Stimulated activated CD8-positive, alpha-beta memory T cell treated with anti-CD3 and anti-CD28 coated beads, Interleukin-12 subunit alpha, Interleukin-12 subunit beta, amount 100 ng/mL, for 4 hours (primary cell): ENCODE results near the gene PELO.

ENCODE experiments used
- DNase-seq: peaks from one replicate; pipeline ENCODE4 v3.0.0-alpha.2; 2020; ENCODE audit warnings: low read depth

The PELO gene

DNA sequence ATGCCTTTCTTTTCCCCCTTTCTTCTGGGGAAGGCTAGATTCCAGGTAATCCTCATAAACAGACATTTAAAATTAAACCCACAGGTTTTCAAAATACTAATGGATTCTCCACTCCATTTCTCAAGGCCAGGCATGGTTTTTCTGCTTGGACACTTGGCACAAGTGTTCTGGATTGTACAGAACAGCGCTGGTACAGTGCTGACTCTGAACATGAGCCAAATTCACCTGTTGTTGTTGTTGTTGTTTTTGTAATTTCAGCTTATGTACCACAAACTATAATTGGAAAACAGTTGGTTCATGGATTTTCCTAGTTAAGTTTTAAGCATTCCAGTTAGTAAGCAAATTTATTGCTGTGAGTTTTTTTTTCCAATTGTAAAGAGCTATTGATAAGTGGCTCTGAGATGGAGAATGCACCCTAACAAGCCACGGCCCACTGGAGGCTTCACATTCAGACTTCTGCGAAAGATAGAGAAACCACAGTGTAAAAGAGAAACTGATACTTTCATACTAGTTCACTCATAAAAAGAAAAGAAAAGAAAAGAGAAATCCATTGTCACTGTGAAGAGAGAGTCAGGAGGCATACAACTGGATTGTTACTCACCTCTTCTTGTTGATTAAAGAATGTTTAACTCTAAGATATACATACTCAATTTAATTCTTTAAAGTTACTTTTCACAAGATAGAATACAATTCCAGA, 16.2 kb upstream of the PELO start:
- no peak for DNase-seq

DNA sequence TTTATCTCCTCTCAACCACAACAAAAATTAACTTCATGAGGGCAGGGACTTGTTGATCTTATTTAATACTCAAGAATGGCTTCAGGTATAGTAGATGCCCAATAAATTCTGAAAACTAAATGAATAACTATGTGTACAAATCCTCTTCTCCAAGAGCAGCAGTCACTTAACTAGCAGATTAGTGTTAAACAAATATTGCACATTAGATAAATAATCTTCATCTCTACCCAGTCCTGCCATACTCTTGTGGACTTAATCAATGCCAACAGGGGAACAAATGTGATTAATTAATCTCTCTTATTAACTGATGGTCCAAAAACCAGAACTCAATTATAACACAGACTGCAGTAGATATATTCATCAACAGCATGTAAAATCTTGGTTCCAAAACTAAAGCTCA, 15.0 kb upstream of the PELO start:
- DNase-seq: no peak

- no peak for DNase-seq
Measured at GRCh38 chr5:52773342-52773741, 14.4 kb upstream of the PELO start.

GRCh38 chr5:52774005-52774410, 13.7 kb upstream of the PELO start:
- DNase-seq: no peak

GRCh38 chr5:52776116-52776515, 11.6 kb upstream of the PELO start:
- peak; percentile 22 for DNase-seq

DNA sequence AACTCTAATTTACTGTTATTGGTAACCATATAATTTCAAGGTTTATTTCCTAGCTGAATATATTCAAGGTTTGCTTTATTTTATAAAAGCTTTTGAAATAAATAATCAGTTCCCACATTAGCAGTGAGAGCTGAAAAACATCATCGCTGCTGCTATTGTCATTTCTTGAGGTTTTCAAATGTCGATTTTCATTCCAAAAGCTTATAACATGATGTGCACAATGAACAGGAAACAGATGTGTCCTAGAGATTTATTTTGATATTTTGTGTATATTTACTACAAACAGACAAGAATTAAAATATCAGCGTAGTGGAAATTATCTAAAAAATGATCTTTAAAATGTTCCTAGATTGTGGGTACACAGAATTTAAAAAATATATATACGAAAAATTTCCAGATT, 10.5 kb upstream of the PELO start:
- DNase-seq: no peak

DNA sequence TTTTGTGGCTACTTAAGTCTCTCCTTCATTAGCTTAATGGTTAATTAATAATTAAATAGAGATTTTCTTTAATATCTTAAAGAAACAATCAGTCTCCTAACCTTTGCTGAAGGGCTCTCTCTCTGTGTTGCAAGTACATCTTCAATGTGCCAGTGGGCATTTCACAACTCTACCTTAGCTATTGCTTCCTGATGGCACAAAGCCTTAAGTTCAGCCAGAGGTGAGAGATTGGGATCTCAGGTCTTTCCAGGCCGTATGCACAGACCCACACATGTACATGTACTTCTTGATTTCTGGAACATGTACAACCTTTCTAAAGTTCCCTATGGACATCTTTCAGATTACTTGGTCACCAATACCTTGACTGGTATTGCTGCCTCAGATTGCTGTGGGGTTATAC, 8.9 kb upstream of the PELO start:
- DNase-seq: no peak

DNA sequence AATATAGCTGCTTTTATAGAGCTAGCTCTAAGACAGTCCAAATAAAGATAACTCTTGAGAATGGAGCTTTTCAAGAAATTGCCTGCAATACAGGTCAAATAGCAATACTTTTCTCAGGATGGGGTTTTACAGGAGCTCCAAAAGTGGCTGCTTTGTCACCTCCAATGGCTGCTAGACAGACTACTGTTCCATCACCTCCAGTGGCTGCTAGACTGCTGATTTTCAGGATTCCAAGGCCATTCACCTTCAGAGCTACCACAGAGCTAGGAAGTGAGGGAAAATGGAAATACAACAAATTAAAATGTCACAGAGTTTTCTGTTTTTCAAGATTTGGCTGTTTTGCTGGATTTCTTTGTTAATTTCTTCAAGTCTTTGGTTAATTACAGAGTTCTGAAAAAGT, 8.5 kb upstream of the PELO start:
- DNase-seq: no peak

DNA sequence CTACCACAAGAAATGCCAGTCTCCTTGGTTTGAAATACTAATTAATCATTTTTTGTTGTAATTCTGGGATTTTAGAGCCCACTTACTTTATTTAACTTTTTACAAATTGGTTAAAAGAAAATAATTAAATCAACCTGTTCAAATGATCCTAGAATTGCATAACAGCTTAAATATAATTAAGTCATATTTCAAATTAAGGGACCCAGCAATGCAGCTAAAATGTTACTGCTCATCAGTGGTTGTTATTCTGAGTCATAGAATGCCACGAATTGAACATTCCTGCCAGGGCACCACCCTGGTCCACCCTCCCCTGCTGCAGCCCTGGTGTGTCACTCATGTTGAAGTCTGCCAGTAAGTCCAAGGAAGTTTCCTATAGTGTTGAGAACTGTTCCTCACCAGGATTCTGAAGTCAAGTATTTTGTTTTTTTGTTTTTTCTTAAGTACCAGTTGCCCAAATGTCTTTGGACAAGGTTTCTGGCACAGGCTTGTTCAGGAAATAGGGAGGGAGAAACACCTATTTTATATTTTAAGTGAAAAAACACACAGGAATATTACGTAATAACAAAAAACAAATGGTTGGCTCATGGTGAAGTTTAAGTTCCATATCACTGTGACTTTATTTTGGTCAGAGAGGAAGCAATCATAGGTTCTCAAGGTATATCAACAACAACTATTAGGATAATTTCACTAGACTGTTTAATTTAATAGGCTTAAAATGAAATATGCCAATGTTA, 4.3 kb upstream of the PELO start:
- DNase-seq: no peak

- DNase-seq: no peak
Measured at GRCh38 chr5:52784737-52785136, 3.0 kb upstream of the PELO start.

DNA sequence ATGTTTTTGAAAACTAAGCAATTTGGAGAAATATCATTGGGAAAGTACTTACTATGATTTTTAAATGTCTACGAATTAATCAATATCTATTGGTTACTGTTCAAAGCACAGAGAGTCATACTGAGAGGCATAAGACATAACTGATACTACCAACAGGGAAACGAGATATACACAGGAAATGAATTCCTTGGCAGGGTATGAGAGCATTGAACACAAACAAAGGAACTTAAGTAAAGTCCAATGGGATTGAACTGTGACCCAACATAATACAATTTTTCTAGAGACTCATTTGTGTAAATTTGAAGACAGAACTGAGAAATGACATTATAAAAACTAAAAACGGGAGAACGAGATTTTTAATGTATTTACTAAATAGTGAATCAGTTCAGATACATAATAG, 1.3 kb upstream of the PELO start:
- no peak for DNase-seq

- no peak for DNase-seq
Measured at GRCh38 chr5:52786949-52787599, 642 bp upstream of the PELO start.

DNA sequence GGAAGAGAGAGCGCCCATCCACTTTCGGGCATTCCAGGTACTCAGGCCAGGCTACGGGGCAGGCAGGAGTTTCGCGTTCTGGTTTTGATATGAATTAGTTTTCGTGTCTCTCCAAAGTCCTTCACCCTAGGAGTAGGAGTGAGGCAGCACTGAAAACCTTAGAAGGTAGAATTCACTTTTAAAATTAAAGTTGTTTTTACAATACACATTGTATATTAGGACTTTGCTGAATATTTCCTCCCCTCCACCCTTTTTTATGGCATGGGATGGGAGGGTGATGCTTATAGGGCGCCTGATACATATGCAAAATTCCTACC, 747 bp downstream of the PELO start:
- DNase-seq: no peak

GRCh38 chr5:52789378-52789777, 1.7 kb downstream of the PELO start:
- no peak for DNase-seq

- no peak for DNase-seq
Measured at GRCh38 chr5:52789851-52790250, 2.1 kb downstream of the PELO start.

DNA sequence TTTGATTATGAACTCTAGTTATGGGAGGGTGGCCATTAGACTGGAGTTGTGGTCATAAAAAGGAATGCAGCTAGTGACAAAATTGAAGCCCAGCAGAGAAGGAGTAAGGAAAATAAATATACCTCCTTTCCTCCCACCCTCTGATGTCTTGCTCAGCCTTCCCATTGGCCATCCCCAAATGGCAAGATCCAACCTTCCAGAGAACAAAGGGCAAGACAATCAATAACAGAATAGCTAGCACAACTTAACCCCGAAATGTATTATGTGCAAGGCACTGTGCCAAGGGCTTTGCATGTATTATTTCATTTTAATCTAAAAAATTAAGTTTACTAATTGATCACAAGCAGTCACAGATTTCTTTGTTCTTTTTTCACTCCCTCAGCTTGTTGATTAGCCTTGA, 3.6 kb downstream of the PELO start:
- no peak for DNase-seq

DNA sequence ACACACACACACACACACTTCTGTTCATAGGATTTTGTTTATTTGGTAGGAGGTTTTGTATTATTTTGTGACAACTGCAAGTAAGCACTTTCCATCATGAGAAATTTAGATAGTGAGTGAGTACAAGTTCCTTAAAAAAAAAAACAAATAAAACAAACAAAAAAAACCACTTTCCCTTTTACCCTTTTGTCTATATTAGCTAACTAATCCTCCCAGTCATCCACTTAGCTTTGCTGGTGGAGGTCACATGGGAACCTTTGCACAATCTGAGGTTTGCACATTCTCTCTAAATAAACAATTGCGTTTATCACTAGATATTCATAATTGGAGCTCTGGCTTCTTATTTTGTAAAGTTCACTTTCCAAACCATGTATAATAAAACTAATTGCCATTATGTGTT, 6.8 kb downstream of the PELO start:
- no peak for DNase-seq

DNA sequence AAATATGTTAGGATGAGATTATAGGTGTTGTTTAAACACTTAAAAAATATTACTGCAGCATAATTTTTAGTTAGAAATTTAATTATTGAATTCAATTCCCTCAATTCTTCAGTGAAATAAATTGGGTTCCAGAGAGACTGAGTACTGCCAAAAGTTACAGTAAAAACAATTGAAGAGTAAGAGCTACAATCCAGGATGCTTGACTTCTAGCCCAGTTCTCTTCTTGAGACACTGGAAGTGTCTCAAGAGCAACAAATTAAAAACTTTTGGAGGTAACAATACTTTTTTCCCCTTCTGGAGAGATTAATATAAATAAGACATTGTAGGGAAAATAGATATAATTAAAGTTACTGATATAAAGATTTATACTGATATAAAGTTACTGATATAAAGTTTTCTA, 8.3 kb downstream of the PELO start:
- no peak for DNase-seq

DNA sequence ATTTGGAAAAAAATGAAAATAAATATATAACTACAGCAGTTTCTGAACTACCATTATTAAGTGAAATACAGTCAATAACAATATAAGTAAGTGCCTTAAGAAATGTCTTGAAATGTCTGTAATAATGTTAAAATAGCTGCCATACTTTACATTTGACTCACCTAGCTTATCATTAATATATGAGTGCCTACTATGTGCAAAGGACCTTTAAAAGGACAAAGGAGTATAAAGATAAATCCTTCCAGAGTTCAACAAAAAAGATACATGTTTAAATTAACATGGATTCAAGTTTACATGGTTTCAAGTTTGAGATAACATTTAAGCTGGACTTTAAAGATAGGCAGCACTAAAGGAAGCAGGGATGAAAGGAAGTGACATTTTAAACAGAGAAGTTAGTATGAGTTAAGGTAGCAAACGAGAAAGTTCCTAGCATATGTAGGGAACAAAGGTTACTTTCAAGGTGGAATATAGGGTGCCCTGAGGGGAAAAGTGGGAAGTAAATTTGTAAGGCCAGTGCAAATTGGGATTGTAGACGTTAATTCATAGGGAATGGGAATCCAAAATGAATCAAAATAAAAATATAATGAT, 8.9 kb downstream of the PELO start:
- DNase-seq: no peak

GRCh38 chr5:52798938-52799337, 11.2 kb downstream of the PELO start:
- no peak for DNase-seq

GRCh38 chr5:52799358-52799982, 11.8 kb downstream of the PELO start:
- DNase-seq: no peak

- peak; percentile 91 for DNase-seq
Measured at GRCh38 chr5:52799983-52800393, 12.3 kb downstream of the PELO start.
